ENCODE data around the gene SNAI3. TPM values are rescaled to one million over a fixed set of nuclear protein-coding genes. Genes with fewer than 3 reads are reported as not detected.

The SNAI3 gene
- total and polyA plus RNA-seq, 2 of the 8 experiments (the other 6 are each of a cell fraction or from before 2014, with no cell fraction given) = 8.5 to 13.3 TPM

GRCh38 chr16:88721236-88721635 is 34.9 kb upstream of the SNAI3 start (continued):
- no peak for TF ChIP-seq POU5F1 (IDR thresholded peaks at IDR 0.05; ENCODE audit: low read depth, low read length)
- no peak for TF ChIP-seq BRCA1 (IDR thresholded peaks at IDR 0.05; ENCODE audit: low read depth, low read length)
- no peak for TF ChIP-seq PHF8 (conservative IDR thresholded peaks at IDR 0.05; ENCODE audit: low read depth, low read length)
- no peak for TF ChIP-seq SRF (IDR thresholded peaks at IDR 0.05; ENCODE audit: low read depth, low read length)
- no peak for TF ChIP-seq CBX8 (IDR thresholded peaks at IDR 0.05; ENCODE audit: borderline replicate concordance, low read depth, low read length)

Data from H1 (cell line).